ENCODE results near the gene LRP3.

GRCh38 chr19:33210266-33210940, 16.3 kb downstream of the LRP3 start:
- TF ChIP-seq GABPA (IDR thresholded peaks at IDR 0.05; ENCODE audit: low read depth) (no peak), CTCF (IDR thresholded peaks at IDR 0.05; ENCODE audit: insufficient read depth, low read length) (no peak), POLR2AphosphoS5 (IDR thresholded peaks at IDR 0.05; ENCODE audit: low read depth) (no peak; the same call in 1 of the 2 replicates)

All from HL-60 (cell line).